Heart right ventricle (tissue), 16 donors: ENCODE measurements around the gene NSD1. TPM values are rescaled to one million over a fixed set of nuclear protein-coding genes. Genes with fewer than 3 reads are reported as not detected.

Experiments used
- ATAC-seq, 8 donors: fragments of 200-7000 bp; cut with Tn5 transposase; one replicate each; pipeline ENCODE4 v1.9.1; 2020; ENCODE audit warnings: mild to moderate bottlenecking in 8 of 8, moderate library complexity in 8 of 8, moderate number of reproducible peaks in 1 of 8
- DNase-seq, 2 donors: peaks; one replicate each; pipeline ENCODE4 v3.0.0-alpha.2; 2020
- H3K27ac ChIP-seq, 10 donors: fragments of 200-600 bp; sonication (generic) in 2 of 10; one replicate each; pipeline versions ENCODE4 v1.5.0 to v1.8.0; 2020 to 2022; ENCODE audit warnings: mild to moderate bottlenecking in 3 of 10
- H3K27me3 ChIP-seq, 7 donors: fragments of 200-600 bp; one replicate each; pipeline ENCODE4 v1.8.0; 2021 to 2022; ENCODE audit warnings: mild to moderate bottlenecking in 2 of 7
- H3K36me3 ChIP-seq, 9 donors: fragments of 200-600 bp; sonication (generic) in 1 of 9; one replicate each; pipeline versions ENCODE4 v1.5.0 to v1.8.0; 2020 to 2022; ENCODE audit warnings: mild to moderate bottlenecking in 2 of 9
- H3K4me1 ChIP-seq, 9 donors: fragments of 200-600 bp; sonication (generic) in 1 of 9; one replicate each; pipeline versions ENCODE4 v1.5.0 to v1.8.0; 2020 to 2022; ENCODE audit warnings: mild to moderate bottlenecking in 4 of 9
- H3K4me3 ChIP-seq, 10 donors: fragments of 200-600 bp; sonication (generic) in 2 of 10; one replicate each; pipeline versions ENCODE4 v1.5.0 to v1.8.0; 2020 to 2022; ENCODE audit warnings: mild to moderate bottlenecking in 7 of 10, moderate library complexity in 2 of 10
- H3K9me3 ChIP-seq, 11 donors: fragments of 200-600 bp in 10 of 11; sonication (generic) in 2 of 11; one replicate each; pipeline versions ENCODE4 v1.5.0 to v1.8.0; 2013 to 2022; ENCODE audit warnings: mild to moderate bottlenecking in 2 of 11, control low read depth in 1 of 11, moderate library complexity in 1 of 11
- CTCF ChIP-seq, 9 donors: fragments of 200-600 bp; sonication (generic) in 2 of 9; IDR thresholded peaks; one replicate each; pipeline versions ENCODE4 v1.5.0 to v1.8.0; 2021 to 2022; ENCODE audit warnings: antibody characterized with exemption in 9 of 9, mild to moderate bottlenecking in 5 of 9, moderate library complexity in 1 of 9
- WGBS, 2 donors: extraction: QIAGEN DNeasy Blood & Tissue Kit; methylation state at CpG; one replicate each; pipeline ENCODE4 v1.1.7; 2013; ENCODE audit warnings: inconsistent platforms in 1 of 2; 5-methylcytosine and 5-hydroxymethylcytosine counted together
- intact Hi-C, 10 donors: fragments of 100-400 bp; cut with DNase I; formaldehyde crosslinking; loops; one replicate each; pipeline versions ENCODE4 v1.11.1 to v1.14.2; 2022
- polyA plus RNA-seq, 2 donors: library from polyadenylated mRNA; stranded (reverse); fragments of 200-250 nt; gene quantifications; one replicate each; pipeline ENCODE4 v1.2.3, GENCODE V29; 2013
- total RNA-seq, 10 donors: library from RNA; stranded (reverse); fragmentation: NEBNext Ultra II Directional in 3 of 10; extraction: Animal tissue kit (Norgen Biotek cat#: 25700) in 3 of 10; gene quantifications; one replicate each; pipeline versions ENCODE4 v1.2.1 to v1.2.4, GENCODE V29; 2021 to 2023
- donor health status: Arrhythmogenic right ventricular cardiomyopathy.
- donor health status: ischemic (EF 13 %, LVEDD 7.1; RV severe dilation, severe dysfunction).
- donor health status: healthy with polysubstance abuse.
- donor health status: DM: no; HTN: yes; CAD: no.
- donor health status: DM: no; HTN: no; CAD: no.
- donor health status: ischemic (EF 25% LVEDD 6.9; RV normal size, moderate dysfunction).
- donor health status: ischemic (EF 25% LVEDD 5.7; RV mildly dilated, moderate dysfunction).
- donor health status: healthy.
- donor health status: DM: yes; HTN: yes; CAD: no.
- donor health status: Ischemic cardiomyopathy.
- donor health status: ischemic (EF 35%, LVEDD 5.7; RV mildly dilated, moderate dysfunction).
- donor health status: nonischemic (EF 11% LVEDD 7.7; RV severe dilation, severe dysfunction).
- donor health status: DM: yes; HTN: yes; CAD: no.
- donor health status: PGD.
- donor health status: ischemic (EF 29% LVEDD 5.4; RV normal size, mild dysfunction).
- donor health status: nonischemic (EF 23%, LVEDD 6.1; RV moderate dilation, normal function).

The NSD1 gene
- total and polyA plus RNA-seq, 12 donors: 5.6 to 62.9 (median 47.1) TPM

GRCh38 chr5:177183766-177184360, 50.3 kb downstream of the NSD1 start:
- ATAC-seq (no peak), DNase-seq (no peak)
- H3K4me3 ChIP-seq: no peak overlapping the region
- no peak overlapping the region for H3K27ac ChIP-seq
- H3K36me3 ChIP-seq: peaks cover 0 to 23% (median 0%) of the 10 kb centered on the region in 9 donors
- no peaks in the 10 kb centered on the region for H3K27me3 ChIP-seq
- TF ChIP-seq CTCF (IDR thresholded peaks at IDR 0.05): no peak
- 41 to 46% methylated on average over 3 of the region's 3 CpGs for WGBS, 2 donors
- no peaks in the 10 kb centered on the region for H3K9me3 ChIP-seq
- H3K4me1 ChIP-seq: peaks cover 0 to 20% (median 8%) of the 10 kb centered on the region in 9 donors
- intact Hi-C loops: no loop called here

- H3K36me3 ChIP-seq: peaks cover 0 to 23% (median 0%) of the 10 kb centered on the region in 9 donors
- 87 to 91% methylated on average over 2 of the region's 2 CpGs for WGBS, 2 donors
- TF ChIP-seq CTCF (IDR thresholded peaks at IDR 0.05): no peak
- H3K27me3 ChIP-seq: no peaks in the 10 kb centered on the region
- H3K9me3 ChIP-seq: no peaks in the 10 kb centered on the region
- DNase-seq (no peak), ATAC-seq (no peak)
- no peak overlapping the region for H3K27ac ChIP-seq
- peaks cover 0 to 20% (median 7%) of the 10 kb centered on the region in 9 donors for H3K4me1 ChIP-seq
- intact Hi-C loops: no loop called here
- H3K4me3 ChIP-seq: no peak overlapping the region
Observed at GRCh38 chr5:177185993-177186392, 52.4 kb downstream of the NSD1 start.

GRCh38 chr5:177186645-177187044, 53.1 kb downstream of the NSD1 start:
- TF ChIP-seq CTCF (IDR thresholded peaks at IDR 0.05): no peak
- DNase-seq (no peak), ATAC-seq (no peak)
- intact Hi-C loops: no loop called here
- H3K27ac ChIP-seq: no peak overlapping the region
- H3K9me3 ChIP-seq: no peaks in the 10 kb centered on the region
- H3K27me3 ChIP-seq: no peaks in the 10 kb centered on the region
- peaks cover 0 to 20% (median 0%) of the 10 kb centered on the region in 9 donors for H3K36me3 ChIP-seq
- H3K4me3 ChIP-seq: no peak overlapping the region
- WGBS, 2 donors: 94 to 96% methylated on average over 6 of the region's 6 CpGs
- H3K4me1 ChIP-seq: peaks cover 0 to 20% (median 7%) of the 10 kb centered on the region in 9 donors

GRCh38 chr5:177188775-177189174, 55.2 kb downstream of the NSD1 start:
- no peak overlapping the region for H3K4me3 ChIP-seq
- no peak overlapping the region for H3K27ac ChIP-seq
- ATAC-seq (no peak), DNase-seq (no peak)
- H3K36me3 ChIP-seq: peaks cover 0 to 34% (median 12%) of the 10 kb centered on the region in 9 donors
- 82 to 85% methylated on average over 3 of the region's 3 CpGs for whole genome bisulfite sequencing, 2 donors
- H3K27me3 ChIP-seq: no peaks in the 10 kb centered on the region
- TF ChIP-seq CTCF (IDR thresholded peaks at IDR 0.05): no peak
- no peaks in the 10 kb centered on the region for H3K9me3 ChIP-seq
- intact Hi-C loops: no loop called here
- peaks cover 0 to 13% (median 6%) of the 10 kb centered on the region in 9 donors for H3K4me1 ChIP-seq
